ENCODE measurements around the gene CLGN.

Gene CLGN

DNA sequence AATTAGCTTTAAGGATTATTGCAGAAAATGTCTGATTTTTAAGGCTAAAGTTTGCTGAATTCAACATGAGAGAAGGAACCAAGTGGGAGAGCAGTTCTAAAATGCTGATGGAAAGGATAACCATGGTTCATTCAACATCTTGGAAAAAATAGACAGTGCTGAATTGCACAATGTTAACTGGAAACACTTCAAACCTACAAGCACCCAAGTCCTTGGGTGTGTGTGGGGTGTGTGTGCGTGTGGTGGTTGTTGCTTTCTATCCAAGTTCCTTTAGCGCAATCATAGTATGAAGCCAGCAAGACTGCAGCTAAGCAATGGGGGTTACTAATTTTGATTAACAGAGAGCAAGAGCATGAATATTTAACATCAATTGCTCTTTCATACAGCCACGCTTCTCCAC, 83.3 kb downstream of the CLGN start:
- Histone ChIP-seq H3K36me3 (ENCODE audit: insufficient read depth, low read length) (no peaks in the 10 kb centered on the region), H3K4me1 (ENCODE audit: insufficient read depth, low read length) (peaks cover 3% of the 10 kb centered on the region), H3K9me3 (ENCODE audit: low read length) (no peaks in the 10 kb centered on the region), H2AFZ (ENCODE audit: low read depth, low read length) (no peak overlapping the region), H3K4me3 (ENCODE audit: low read length) (no peak overlapping the region), H3K27me3 (ENCODE audit: insufficient read depth, low read length) (no peaks in the 10 kb centered on the region)

DNA sequence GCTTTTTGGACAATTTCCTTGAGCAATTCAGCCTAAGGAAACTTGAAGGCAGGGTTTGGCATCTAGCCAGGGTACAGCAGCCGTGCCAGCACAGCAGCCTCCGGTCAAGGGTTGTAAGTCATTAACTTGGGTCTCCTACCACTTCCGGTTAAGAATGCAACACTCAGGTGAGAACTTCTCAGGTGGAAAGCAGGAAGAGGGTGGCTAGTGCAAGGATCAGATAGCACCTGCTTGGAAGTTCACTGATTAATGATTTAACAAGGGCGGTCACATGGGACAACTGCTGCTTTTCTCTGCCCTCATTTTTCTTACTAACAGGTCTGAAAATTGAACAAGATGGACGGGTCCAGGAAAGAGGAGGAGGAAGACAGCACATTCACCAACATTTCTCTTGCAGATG, 84.1 kb downstream of the CLGN start:
- H3K4me1 ChIP-seq (ENCODE audit: insufficient read depth, low read length), result no peaks in the 10 kb centered on the region

GRCh38 chr4:140342620-140343019, 84.8 kb downstream of the CLGN start:
- H3K4me1 ChIP-seq (ENCODE audit: insufficient read depth, low read length), result no peaks in the 10 kb centered on the region
- no peaks in the 10 kb centered on the region for H3K27me3 ChIP-seq (ENCODE audit: insufficient read depth, low read length)
- H2AFZ ChIP-seq (ENCODE audit: low read depth, low read length), result no peak overlapping the region
- no peaks in the 10 kb centered on the region for H3K36me3 ChIP-seq (ENCODE audit: insufficient read depth, low read length)
- H3K9me3 ChIP-seq (ENCODE audit: low read length), result no peaks in the 10 kb centered on the region
- H3K4me3 ChIP-seq (ENCODE audit: low read length), result no peak overlapping the region

More for the DNA sequence above, 84.1 kb downstream of the CLGN start:
- no peaks in the 10 kb centered on the region for H3K27me3 ChIP-seq (ENCODE audit: insufficient read depth, low read length)
- H3K4me3 ChIP-seq (ENCODE audit: low read length), result no peak overlapping the region
- H3K9me3 ChIP-seq (ENCODE audit: low read length), result no peaks in the 10 kb centered on the region
- H3K36me3 ChIP-seq (ENCODE audit: insufficient read depth, low read length), result no peaks in the 10 kb centered on the region
- no peak overlapping the region for H2AFZ ChIP-seq (ENCODE audit: low read depth, low read length)
